UCSD-AML1 (cell line): ENCODE data around the gene PCDHB14.
"Not testable (repeated sequence)": the region's sequence is repeated elsewhere in the genome, so short reads cannot be mapped to it uniquely, and the experiment has no call there.

ENCODE experiments used
- DNase-seq: peaks from one replicate; lab custom pipeline; 2025; ENCODE audit not compliant: unreplicated experiment; lab: John Stamatoyannopoulos, UW

PCDHB14 gene

DNA sequence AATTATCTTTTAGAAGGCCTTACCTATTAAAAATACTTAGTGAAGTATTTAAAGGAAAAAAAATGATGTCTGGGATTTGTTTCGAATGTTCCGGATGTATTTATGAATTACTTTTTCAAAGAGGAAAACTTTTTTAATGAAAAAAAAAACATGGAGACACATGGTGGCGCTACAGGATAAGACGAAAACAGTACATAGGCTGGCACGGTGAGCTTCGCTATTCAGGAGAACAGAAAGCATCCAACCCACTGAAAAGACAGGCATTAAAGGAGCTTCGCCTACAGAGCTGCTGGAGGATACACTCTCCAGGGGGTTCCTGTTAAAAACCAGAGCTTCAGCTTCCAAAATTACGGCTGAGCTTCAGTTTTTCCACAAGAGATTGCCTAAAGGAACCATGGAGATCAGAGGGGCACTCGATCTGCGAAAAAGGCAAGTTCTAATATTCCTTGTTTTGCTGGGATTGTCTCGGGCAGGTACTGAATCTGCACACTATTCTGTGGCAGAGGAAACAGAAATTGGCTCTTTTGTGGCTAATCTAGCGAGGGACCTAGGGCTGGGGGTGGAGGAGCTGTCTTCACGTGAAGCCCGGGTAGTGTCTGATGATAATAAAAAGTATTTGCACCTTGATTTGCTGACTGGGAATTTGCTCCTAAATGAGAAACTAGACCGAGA, at the start of gene PCDHB14:
TSS of gene PCDHB14 (plus strand) at position 232 of the 672 bp plus-strand sequence. CDS start at position 395, 163 bp downstream.
- no peak for DNase-seq

DNA sequence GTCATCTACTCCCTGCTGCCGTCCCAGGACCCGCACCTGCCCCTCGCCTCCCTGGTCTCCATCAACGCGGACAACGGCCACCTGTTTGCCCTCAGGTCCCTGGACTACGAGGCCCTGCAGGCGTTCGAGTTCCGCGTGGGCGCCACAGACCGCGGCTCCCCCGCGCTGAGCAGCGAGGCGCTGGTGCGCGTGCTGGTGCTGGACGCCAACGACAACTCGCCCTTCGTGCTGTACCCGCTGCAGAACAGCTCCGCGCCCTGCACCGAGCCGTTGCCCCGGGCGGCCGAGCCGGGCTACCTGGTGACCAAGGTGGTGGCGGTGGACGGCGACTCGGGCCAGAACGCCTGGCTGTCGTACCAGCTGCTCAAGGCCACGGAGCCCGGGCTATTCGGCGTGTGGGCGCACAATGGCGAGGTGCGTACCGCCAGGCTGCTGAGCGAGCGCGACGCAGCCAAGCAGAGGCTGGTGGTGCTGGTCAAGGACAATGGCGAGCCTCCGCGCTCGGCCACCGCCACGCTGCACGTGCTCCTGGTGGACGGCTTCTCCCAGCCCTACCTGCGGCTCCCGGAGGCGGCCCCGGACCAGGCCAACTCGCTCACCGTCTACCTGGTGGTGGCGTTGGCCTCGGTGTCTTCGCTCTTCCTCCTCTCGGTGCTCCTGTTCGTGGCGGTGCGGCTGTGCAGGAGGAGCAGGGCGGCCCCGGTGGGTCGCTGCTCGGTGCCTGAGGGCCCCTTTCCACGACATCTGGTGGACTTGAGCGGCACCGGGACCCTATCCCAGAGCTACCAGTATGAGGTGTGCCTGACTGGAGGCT, 48.6 kb upstream of the PCDHB14 start:
- DNase-seq, result not testable (repeated sequence)

DNA sequence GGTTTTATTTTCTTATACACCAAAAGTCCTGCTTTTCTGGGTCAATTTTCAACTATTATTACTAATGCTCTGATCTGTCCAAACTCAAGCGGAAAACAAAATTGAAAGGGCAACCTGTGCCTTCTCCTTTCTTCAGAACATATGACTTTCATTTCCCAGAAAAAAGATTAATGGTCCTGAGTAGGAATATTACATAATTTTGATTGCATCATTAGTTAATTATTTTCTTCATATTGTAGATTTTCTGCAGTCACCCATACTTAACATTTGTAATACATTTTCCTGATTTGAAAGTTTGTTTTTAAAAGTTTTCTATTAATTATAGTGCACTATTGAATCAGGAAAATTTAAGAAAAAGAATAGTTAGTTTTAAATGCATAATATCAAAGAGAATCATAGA, 47.2 kb upstream of the PCDHB14 start:
- no peak for DNase-seq

DNA sequence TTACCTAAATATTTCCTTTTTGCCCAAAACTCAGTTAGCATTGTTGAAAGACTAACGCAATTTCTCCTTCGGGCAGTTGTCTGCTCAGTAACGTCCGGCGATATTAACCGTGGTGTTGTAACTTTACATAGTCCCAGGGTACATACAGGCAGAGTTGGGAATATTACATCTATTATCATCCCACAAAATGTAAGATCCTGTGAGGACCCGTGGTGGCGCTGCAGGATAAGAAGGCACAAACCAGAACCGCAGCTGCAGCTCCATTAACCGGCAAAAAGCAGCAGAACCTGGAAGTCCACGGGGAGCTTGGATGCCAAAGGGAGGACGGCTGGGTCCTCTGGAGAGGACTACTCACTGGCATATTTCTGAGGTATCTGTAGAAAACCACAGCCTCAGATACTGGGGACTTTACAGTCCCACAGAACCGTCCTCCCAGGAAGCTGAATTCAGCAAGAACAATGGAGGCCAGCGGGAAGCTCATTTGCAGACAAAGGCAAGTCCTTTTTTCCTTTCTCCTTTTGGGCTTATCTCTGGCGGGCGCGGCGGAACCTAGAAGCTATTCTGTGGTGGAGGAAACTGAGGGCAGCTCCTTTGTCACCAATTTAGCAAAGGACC, 45.5 kb upstream of the PCDHB14 start, which contains the start of gene PCDHB8:
TSS of gene PCDHB8 (plus strand) at position 214 of the 615 bp plus-strand sequence. CDS start at position 459, 245 bp downstream.
- not testable (repeated sequence) for DNase-seq

DNA sequence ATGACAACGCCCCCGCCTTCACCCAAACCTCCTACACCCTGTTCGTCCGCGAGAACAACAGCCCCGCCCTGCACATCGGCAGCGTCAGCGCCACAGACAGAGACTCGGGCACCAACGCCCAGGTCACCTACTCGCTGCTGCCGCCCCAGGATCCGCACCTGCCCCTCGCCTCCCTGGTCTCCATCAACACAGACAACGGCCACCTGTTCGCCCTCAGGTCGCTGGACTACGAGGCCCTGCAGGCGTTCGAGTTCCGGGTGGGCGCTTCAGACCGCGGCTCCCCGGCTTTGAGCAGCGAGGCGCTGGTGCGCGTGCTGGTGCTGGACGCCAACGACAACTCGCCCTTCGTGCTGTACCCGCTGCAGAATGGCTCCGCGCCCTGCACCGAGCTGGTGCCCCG, 43.8 kb upstream of the PCDHB14 start:
- DNase-seq, result not testable (repeated sequence)

DNA sequence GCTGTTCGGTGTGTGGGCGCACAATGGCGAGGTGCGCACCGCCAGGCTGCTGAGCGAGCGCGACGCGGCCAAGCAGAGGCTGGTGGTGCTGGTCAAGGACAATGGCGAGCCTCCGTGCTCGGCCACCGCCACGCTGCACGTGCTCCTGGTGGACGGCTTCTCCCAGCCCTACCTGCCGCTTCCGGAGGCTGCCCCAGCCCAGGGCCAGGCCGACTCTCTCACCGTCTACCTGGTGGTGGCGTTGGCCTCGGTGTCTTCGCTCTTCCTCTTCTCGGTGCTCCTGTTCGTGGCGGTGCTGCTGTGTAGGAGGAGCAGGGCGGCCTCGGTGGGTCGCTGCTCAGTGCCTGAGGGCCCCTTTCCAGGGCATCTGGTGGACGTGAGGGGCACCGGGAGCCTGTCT, 43.3 kb upstream of the PCDHB14 start:
- DNase-seq, result not testable (repeated sequence)

DNA sequence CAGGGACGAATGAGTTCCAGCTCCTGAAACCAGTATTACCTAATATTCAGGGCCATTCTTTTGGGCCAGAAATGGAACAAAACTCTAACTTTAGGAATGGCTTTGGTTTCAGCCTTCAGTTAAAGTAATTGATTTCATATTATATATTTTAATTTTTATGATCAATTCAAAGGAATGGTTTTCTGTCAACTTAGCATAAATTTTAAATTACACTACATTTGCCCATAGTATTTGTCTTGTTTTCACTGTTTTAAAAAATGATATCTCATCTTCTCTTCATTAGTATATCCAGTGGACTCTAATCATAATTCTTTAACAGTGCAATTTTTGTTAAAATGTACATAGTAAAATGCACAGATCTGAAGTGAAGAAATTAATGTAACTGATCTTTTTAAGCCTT, 42.8 kb upstream of the PCDHB14 start:
- DNase-seq, result no peak

DNA sequence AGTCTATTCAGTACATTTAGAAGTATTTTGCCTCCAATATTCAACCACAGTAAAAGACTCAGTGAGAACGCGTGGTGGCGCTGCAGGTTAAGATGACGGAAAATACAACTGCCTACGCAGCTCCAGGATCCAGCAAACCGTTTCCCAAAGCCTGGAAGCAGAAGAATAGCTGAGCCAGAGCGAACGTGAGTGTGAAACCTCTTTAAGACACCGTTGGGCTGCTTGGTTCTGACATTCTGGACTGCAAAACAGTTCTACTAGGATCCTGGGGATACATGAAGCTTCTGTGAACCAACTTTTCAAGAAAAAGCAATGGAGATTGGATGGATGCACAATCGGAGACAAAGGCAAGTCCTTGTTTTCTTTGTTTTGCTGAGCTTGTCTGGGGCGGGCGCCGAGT, 40.9 kb upstream of the PCDHB14 start, which contains the start of gene PCDHB16:
TSS of gene PCDHB16 (plus strand) at position 140 of the 400 bp plus-strand sequence. CDS start at position 313, 173 bp downstream.
- no peak for DNase-seq

DNA sequence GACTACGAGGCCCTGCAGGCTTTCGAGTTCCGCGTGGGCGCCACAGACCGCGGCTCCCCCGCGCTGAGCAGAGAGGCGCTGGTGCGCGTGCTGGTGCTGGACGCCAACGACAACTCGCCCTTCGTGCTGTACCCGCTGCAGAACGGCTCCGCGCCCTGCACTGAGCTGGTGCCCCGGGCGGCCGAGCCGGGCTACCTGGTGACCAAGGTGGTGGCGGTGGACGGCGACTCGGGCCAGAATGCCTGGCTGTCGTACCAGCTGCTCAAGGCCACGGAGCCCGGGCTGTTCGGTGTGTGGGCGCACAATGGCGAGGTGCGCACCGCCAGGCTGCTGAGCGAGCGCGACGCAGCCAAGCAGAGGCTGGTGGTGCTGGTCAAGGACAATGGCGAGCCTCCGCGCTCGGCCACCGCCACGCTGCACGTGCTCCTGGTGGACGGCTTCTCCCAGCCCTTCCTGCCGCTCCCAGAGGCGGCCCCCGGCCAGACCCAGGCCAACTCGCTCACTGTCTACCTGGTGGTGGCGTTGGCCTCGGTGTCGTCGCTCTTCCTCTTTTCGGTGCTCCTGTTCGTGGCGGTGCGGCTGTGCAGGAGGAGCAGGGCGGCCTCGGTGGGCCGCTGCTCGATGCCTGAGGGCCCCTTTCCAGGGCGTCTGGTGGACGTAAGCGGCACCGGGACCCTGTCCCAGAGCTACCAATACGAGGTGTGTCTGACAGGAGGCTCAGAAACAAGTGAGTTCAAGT, 38.9 kb upstream of the PCDHB14 start:
- not testable (repeated sequence) for DNase-seq

DNA sequence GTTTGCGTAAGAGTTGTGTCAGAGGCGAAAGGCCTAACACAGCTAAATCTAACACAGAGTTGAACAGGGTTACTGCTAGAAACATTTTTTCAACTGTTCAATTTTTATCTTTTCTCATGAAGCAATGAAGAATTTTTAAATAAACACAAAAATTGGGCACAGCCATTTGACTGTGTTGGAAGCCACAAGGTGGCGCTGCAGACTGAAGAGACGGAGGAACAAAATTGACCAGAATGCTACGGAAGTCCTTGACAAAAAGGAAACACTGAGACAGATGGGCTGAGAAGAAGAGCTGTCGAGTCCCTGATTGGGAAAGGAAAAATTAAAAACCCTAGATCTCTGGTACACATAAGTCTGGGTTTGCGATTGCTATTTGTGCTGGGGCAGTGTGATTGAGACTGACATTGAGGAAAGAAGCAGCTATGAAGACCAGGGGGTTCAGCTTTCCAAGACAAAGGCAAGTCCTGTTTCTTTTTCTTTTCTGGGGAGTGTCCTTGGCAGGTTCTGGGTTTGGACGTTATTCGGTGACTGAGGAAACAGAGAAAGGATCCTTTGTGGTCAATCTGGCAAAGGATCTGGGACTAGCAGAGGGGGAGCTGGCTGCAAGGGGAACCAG, 36.1 kb upstream of the PCDHB14 start, which contains the start of gene PCDHB9:
TSS of gene PCDHB9 (plus strand) at position 265 of the 616 bp plus-strand sequence. CDS start at position 423, 158 bp downstream.
- DNase-seq, result peak; percentile 33

DNA sequence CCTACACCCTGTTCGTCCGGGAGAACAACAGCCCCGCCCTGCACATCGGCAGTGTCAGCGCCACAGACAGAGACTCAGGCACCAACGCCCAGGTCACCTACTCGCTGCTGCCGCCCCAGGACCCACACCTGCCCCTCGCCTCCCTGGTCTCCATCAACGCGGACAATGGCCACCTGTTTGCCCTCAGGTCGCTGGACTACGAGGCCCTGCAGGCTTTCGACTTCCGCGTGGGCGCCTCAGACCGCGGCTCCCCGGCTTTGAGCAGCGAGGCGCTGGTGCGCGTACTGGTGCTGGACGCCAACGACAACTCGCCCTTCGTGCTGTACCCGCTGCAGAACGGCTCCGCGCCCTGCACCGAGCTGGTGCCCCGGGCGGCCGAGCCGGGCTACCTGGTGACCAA, 34.5 kb upstream of the PCDHB14 start:
- DNase-seq, result not testable (repeated sequence)

DNA sequence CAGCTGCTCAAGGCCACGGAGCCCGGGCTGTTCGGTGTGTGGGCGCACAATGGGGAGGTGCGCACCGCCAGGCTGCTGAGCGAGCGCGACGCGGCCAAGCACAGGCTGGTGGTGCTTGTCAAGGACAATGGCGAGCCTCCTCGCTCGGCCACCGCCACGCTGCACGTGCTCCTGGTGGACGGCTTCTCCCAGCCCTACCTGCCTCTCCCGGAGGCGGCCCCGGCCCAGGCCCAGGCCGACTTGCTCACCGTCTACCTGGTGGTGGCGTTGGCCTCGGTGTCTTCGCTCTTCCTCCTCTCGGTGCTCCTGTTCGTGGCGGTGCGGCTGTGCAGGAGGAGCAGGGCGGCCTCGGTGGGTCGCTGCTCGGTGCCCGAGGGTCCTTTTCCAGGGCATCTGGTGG, 34.0 kb upstream of the PCDHB14 start:
- not testable (repeated sequence) for DNase-seq

DNA sequence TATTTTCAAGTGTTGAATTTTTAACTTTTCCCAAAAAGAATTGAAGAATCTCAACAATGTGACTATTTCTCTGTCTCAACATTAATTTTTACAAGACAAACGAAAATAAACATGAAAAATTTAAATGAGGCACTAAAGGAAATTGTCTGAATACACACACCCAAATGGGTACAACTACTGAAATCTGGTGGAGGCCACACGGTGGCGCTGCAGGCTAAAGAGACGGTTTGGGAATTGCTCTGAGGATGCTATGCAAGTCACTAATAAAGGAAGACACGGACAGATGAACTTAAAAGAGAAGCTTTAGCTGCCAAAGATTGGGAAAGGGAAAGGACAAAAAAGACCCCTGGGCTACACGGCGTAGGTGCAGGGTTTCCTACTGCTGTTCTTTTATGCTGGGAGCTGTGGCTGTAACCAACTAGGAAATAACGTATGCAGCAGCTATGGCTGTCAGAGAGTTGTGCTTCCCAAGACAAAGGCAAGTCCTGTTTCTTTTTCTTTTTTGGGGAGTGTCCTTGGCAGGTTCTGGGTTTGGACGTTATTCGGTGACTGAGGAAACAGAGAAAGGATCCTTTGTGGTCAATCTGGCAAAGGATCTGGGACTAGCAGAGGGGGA, 30.9 kb upstream of the PCDHB14 start, which contains the start of gene PCDHB10:
TSS of gene PCDHB10 (plus strand) at position 244 of the 616 bp plus-strand sequence. CDS start at position 444, 200 bp downstream.
- peak; percentile 41 for DNase-seq

DNA sequence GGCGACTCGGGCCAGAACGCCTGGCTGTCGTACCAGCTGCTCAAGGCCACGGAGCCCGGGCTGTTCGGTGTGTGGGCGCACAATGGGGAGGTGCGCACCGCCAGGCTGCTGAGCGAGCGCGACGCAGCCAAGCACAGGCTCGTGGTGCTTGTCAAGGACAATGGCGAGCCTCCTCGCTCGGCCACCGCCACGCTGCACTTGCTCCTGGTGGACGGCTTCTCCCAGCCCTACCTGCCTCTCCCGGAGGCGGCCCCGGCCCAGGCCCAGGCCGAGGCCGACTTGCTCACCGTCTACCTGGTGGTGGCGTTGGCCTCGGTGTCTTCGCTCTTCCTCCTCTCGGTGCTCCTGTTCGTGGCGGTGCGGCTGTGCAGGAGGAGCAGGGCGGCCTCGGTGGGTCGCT, 28.8 kb upstream of the PCDHB14 start:
- not testable (repeated sequence) for DNase-seq

DNA sequence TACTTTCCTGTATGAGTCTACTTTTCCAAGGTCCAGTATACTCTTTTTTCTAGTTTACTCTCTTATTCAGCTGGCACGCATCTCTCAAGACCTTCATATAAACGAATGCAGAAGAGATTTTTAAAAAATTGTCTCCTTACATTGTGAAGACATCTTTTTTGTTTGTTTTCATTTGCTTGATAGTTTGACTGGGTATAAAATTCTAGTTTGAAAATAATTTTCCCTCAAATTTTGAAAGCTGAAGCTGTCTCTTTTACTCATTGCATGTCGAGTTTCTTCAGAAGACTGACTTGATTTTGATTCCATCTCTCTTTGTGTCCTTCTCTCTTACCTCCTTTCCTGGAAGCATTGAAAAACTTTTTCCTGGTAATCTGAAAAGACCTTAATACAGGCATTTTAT, 26.8 kb upstream of the PCDHB14 start:
- no peak for DNase-seq

DNA sequence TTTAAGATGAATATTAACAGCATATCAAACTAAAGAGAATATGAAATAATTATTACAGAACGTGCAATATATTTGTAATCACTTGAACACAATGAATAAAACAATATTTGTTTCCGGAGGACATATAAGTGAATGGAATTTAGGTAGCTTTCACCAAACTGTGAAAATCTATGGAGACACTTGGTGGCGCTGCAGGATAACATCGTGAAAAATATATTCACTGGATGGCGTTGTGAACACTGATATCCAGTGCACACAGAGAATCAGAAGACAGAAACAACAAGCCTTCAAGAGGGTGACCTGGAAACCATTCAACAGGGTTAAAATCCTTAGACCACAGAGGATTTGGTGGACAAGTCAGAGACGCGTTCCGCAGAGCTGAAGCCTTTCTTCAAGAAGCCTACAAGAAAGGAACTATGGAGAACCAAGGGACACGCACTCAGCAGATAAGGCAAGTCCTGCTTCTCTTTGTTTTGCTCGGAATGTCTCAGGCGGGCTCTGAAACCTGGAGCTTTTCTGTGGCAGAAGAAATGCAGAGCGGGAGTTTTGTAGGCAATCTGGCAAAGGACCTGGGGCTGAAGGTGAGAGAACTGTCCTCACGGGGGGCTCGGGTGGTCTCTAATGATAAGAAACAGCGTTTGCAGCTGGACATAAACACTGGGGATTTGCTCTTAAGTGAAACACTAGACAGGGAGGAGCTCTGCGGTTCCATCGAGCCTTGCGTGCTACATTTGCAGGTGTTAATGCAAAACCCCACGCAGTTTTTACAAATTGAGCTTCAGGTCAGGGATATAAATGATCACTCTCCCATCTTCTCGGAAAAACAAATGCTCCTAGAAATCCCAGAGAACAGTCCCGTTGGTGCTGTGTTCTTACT, 23.5 kb upstream of the PCDHB14 start, which contains the start of gene PCDHB11:
TSS of gene PCDHB11 (plus strand) at position 269 of the 877 bp plus-strand sequence. CDS start at position 417, 148 bp downstream.
- no peak for DNase-seq

DNA sequence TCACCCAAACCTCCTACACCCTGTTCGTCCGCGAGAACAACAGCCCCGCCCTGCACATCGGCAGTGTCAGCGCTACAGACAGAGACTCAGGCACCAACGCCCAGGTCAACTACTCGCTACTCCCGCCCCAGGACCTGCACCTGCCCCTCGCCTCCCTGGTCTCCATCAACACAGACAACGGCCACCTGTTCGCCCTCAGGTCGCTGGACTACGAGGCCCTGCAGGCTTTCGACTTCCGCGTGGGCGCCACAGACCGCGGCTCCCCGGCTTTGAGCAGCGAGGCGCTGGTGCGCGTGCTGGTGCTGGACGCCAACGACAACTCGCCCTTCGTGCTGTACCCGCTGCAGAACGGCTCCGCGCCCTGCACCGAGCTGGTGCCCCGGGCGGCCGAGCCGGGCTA, 22.0 kb upstream of the PCDHB14 start:
- not testable (repeated sequence) for DNase-seq

DNA sequence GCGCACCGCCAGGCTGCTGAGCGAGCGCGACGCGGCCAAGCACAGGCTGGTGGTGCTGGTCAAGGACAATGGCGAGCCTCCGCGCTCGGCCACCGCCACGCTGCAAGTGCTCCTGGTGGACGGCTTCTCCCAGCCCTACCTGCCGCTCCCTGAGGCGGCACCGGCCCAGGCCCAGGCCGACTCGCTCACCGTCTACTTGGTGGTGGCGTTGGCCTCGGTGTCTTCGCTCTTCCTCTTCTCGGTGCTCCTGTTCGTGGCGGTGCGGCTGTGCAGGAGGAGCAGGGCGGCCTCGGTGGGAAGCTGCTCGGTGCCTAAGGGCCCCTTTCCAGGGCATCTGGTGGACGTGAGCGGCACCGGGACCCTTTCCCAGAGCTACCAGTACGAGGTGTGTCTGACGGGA, 21.5 kb upstream of the PCDHB14 start:
- DNase-seq, result not testable (repeated sequence)

DNA sequence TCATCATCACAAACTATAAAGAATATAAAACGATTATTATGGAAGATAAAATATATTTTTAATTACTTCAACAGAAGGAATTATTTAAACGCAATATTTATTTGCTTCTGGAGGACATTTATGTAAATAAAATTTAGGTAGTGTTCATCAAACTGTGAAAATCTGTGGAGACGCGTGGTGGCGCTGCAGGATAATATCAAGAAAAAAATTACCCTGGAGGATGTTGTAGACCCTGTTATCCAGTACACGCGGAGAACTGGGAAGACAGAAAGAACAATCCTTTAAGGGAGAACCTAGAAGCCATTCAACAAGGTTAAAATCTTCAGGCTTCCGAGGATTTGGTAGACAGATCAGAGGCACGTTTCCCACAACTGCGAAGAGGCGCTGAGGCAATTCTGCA, 14.7 kb upstream of the PCDHB14 start, which contains the start of gene PCDHB12:
TSS of gene PCDHB12 (plus strand) at position 242 of the 400 bp plus-strand sequence. CDS start 189 bp downstream, outside the sequence.
- no peak for DNase-seq
